ENCODE results near the gene LRRN4.

Gene LRRN4

GRCh38 chr20:6083926-6084325 is 30.1 kb upstream of the LRRN4 start:
- Histone ChIP-seq H3K27ac (ENCODE audit: low read depth, low read length) (no peak overlapping the region), H3K4me1 (ENCODE audit: control insufficient read depth in 5 of 5, insufficient read depth in 5 of 5, low read length in 5 of 5) (peaks cover 0 to 7% (median 0%) of the 10 kb centered on the region in 5 donors), H3K4me3 (ENCODE audit: low read depth in 1 of 5, low read length in 5 of 5) (no peak overlapping the region), H3K9me3 (ENCODE audit: control insufficient read depth in 5 of 5, low read length in 5 of 5) (no peaks in the 10 kb centered on the region), H3K9ac (ENCODE audit: low read length in 5 of 5) (no peak overlapping the region), H3K36me3 (ENCODE audit: control insufficient read depth in 5 of 5, insufficient read depth in 5 of 5, low read length in 5 of 5) (no peaks in the 10 kb centered on the region), H3K27me3 (ENCODE audit: control insufficient read depth in 5 of 5, insufficient read depth in 4 of 5, low read length in 5 of 5) (no peaks in the 10 kb centered on the region)

- no peak overlapping the region for H3K4me3 ChIP-seq (ENCODE audit: low read depth in 1 of 5, low read length in 5 of 5)
- no peaks in the 10 kb centered on the region for H3K9me3 ChIP-seq (ENCODE audit: control insufficient read depth in 5 of 5, low read length in 5 of 5)
- H3K9ac ChIP-seq (ENCODE audit: low read length in 5 of 5): no peak overlapping the region
- no peaks in the 10 kb centered on the region for H3K27me3 ChIP-seq (ENCODE audit: control insufficient read depth in 5 of 5, insufficient read depth in 4 of 5, low read length in 5 of 5)
- no peak overlapping the region for H3K27ac ChIP-seq (ENCODE audit: low read depth, low read length)
- H3K36me3 ChIP-seq (ENCODE audit: control insufficient read depth in 5 of 5, insufficient read depth in 5 of 5, low read length in 5 of 5): no peaks in the 10 kb centered on the region
- H3K4me1 ChIP-seq (ENCODE audit: control insufficient read depth in 5 of 5, insufficient read depth in 5 of 5, low read length in 5 of 5): peaks cover 0 to 7% (median 0%) of the 10 kb centered on the region in 5 donors
Measured at GRCh38 chr20:6081236-6081635, 27.4 kb upstream of the LRRN4 start.

GRCh38 chr20:6079016-6079415 is 25.2 kb upstream of the LRRN4 start:
- H3K9ac ChIP-seq (ENCODE audit: low read length in 5 of 5): no peak overlapping the region
- peaks cover 0 to 26% (median 15%) of the 10 kb centered on the region in 5 donors for H3K4me1 ChIP-seq (ENCODE audit: control insufficient read depth in 5 of 5, insufficient read depth in 5 of 5, low read length in 5 of 5)
- no peaks in the 10 kb centered on the region for H3K27me3 ChIP-seq (ENCODE audit: control insufficient read depth in 5 of 5, insufficient read depth in 4 of 5, low read length in 5 of 5)
- no peak overlapping the region for H3K27ac ChIP-seq (ENCODE audit: low read depth, low read length)
- H3K4me3 ChIP-seq (ENCODE audit: low read depth in 1 of 5, low read length in 5 of 5): no peak overlapping the region
- no peaks in the 10 kb centered on the region for H3K9me3 ChIP-seq (ENCODE audit: control insufficient read depth in 5 of 5, low read length in 5 of 5)
- H3K36me3 ChIP-seq (ENCODE audit: control insufficient read depth in 5 of 5, insufficient read depth in 5 of 5, low read length in 5 of 5): no peaks in the 10 kb centered on the region

GRCh38 chr20:6075428-6076219 is 21.8 kb upstream of the LRRN4 start:
- peak overlapping the region; percentile 87 for H3K27ac ChIP-seq (ENCODE audit: low read depth, low read length)
- no peaks in the 10 kb centered on the region for H3K9me3 ChIP-seq (ENCODE audit: control insufficient read depth in 5 of 5, low read length in 5 of 5)
- no peaks in the 10 kb centered on the region for H3K27me3 ChIP-seq (ENCODE audit: control insufficient read depth in 5 of 5, insufficient read depth in 4 of 5, low read length in 5 of 5)
- H3K4me3 ChIP-seq (ENCODE audit: low read depth in 1 of 5, low read length in 5 of 5): no peak overlapping the region
- H3K9ac ChIP-seq (ENCODE audit: low read length in 5 of 5): peak overlapping the region in 3 of 5 donors; percentile 2 to 70 (median 16)
- H3K36me3 ChIP-seq (ENCODE audit: control insufficient read depth in 5 of 5, insufficient read depth in 5 of 5, low read length in 5 of 5): no peaks in the 10 kb centered on the region
- H3K4me1 ChIP-seq (ENCODE audit: control insufficient read depth in 5 of 5, insufficient read depth in 5 of 5, low read length in 5 of 5): peaks cover 0 to 31% (median 18%) of the 10 kb centered on the region in 5 donors

- Histone ChIP-seq H3K27me3 (ENCODE audit: control insufficient read depth in 5 of 5, insufficient read depth in 4 of 5, low read length in 5 of 5) (no peaks in the 10 kb centered on the region), H3K4me3 (ENCODE audit: low read depth in 1 of 5, low read length in 5 of 5) (no peak overlapping the region), H3K36me3 (ENCODE audit: control insufficient read depth in 5 of 5, insufficient read depth in 5 of 5, low read length in 5 of 5) (no peaks in the 10 kb centered on the region), H3K9ac (ENCODE audit: low read length in 5 of 5) (peak overlapping the region in 2 of 5 donors; percentile 30 to 70), H3K9me3 (ENCODE audit: control insufficient read depth in 5 of 5, low read length in 5 of 5) (no peaks in the 10 kb centered on the region), H3K27ac (ENCODE audit: low read depth, low read length) (peak overlapping the region; percentile 87), H3K4me1 (ENCODE audit: control insufficient read depth in 5 of 5, insufficient read depth in 5 of 5, low read length in 5 of 5) (peaks cover 0 to 29% (median 18%) of the 10 kb centered on the region in 5 donors)
Measured at GRCh38 chr20:6074784-6075183, 20.9 kb upstream of the LRRN4 start.

- peak overlapping the region in 2 of 5 donors; percentile 30 to 45 for H3K9ac ChIP-seq (ENCODE audit: low read length in 5 of 5)
- H3K36me3 ChIP-seq (ENCODE audit: control insufficient read depth in 5 of 5, insufficient read depth in 5 of 5, low read length in 5 of 5): no peaks in the 10 kb centered on the region
- H3K4me1 ChIP-seq (ENCODE audit: control insufficient read depth in 5 of 5, insufficient read depth in 5 of 5, low read length in 5 of 5): peaks cover 0 to 28% (median 18%) of the 10 kb centered on the region in 5 donors
- no peak overlapping the region for H3K4me3 ChIP-seq (ENCODE audit: low read depth in 1 of 5, low read length in 5 of 5)
- H3K27ac ChIP-seq (ENCODE audit: low read depth, low read length): peak overlapping the region; percentile 87
- no peaks in the 10 kb centered on the region for H3K9me3 ChIP-seq (ENCODE audit: control insufficient read depth in 5 of 5, low read length in 5 of 5)
- H3K27me3 ChIP-seq (ENCODE audit: control insufficient read depth in 5 of 5, insufficient read depth in 4 of 5, low read length in 5 of 5): no peaks in the 10 kb centered on the region
Measured at GRCh38 chr20:6074145-6074561, 20.3 kb upstream of the LRRN4 start.

DNA sequence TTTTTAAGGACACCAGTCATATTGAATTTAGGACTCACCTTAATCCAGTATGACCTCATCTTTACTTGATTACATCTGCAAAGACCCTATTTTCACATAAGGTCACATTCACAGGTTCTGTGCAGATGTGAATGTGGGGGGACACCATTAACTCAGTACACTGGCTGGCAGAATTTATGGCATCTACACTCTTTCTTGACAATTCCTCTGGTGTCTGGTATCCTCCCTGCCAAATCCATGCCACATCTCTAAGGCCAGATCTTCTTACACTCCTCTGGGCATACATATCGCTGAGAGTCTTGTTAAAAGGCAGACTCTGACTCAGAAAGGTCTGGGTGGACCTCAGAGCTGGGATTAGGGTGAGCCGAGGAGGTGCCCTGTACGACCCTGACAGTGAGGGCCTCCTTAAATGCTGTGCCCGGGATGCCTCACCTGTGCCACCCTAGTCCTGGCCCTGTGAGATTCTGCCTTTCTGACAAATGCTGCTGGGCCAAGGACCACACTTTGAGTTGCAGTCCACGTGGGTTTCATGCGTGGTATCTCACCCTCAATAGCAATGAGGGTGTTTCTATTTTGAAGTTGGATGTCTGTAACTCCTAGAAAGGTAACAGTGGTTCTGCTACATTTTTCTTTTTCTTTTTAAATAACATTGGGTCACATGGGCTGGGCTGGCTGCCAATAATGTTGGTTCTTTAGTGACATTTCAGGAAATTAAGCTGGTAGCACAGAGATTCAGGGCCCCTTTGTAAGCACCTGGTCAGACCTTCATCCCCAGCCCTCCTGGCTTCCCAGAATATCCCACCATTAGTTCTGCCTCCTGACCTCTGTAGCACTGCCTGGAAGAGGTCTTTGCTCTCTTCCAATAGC is 17.2 kb upstream of the LRRN4 start:
- H3K27ac ChIP-seq (ENCODE audit: low read depth, low read length): no peak overlapping the region
- H3K27me3 ChIP-seq (ENCODE audit: control insufficient read depth in 5 of 5, insufficient read depth in 4 of 5, low read length in 5 of 5): no peaks in the 10 kb centered on the region
- no peaks in the 10 kb centered on the region for H3K9me3 ChIP-seq (ENCODE audit: control insufficient read depth in 5 of 5, low read length in 5 of 5)
- H3K4me3 ChIP-seq (ENCODE audit: low read depth in 1 of 5, low read length in 5 of 5): no peak overlapping the region
- no peaks in the 10 kb centered on the region for H3K36me3 ChIP-seq (ENCODE audit: control insufficient read depth in 5 of 5, insufficient read depth in 5 of 5, low read length in 5 of 5)
- H3K4me1 ChIP-seq (ENCODE audit: control insufficient read depth in 5 of 5, insufficient read depth in 5 of 5, low read length in 5 of 5): peaks cover 3 to 43% (median 32%) of the 10 kb centered on the region in 5 donors
- no peak overlapping the region for H3K9ac ChIP-seq (ENCODE audit: low read length in 5 of 5)

DNA sequence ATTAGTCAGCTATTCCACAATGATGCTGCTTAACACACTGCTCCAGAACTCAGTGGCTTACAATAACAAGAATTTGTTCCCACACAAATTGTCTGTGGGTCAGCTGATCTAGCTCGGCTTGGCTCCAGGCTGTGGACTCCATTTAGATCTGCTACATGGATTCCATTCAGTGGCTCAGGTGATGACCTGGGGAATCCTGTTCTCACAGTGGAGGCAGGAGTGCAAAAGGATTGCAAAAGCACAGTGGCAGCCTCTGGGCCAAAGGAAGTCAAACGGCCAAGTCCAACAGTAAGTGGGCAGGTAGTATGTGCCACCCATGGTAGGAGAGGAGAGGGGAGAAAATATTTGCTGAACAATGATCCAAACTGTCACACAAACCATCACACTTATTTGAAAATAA is 15.8 kb upstream of the LRRN4 start:
- H3K27me3 ChIP-seq (ENCODE audit: control insufficient read depth in 5 of 5, insufficient read depth in 4 of 5, low read length in 5 of 5): no peaks in the 10 kb centered on the region
- no peak overlapping the region for H3K9ac ChIP-seq (ENCODE audit: low read length in 5 of 5)
- peaks cover 3 to 33% (median 21%) of the 10 kb centered on the region in 5 donors for H3K4me1 ChIP-seq (ENCODE audit: control insufficient read depth in 5 of 5, insufficient read depth in 5 of 5, low read length in 5 of 5)
- no peak overlapping the region for H3K27ac ChIP-seq (ENCODE audit: low read depth, low read length)
- H3K9me3 ChIP-seq (ENCODE audit: control insufficient read depth in 5 of 5, low read length in 5 of 5): no peaks in the 10 kb centered on the region
- H3K4me3 ChIP-seq (ENCODE audit: low read depth in 1 of 5, low read length in 5 of 5): no peak overlapping the region
- no peaks in the 10 kb centered on the region for H3K36me3 ChIP-seq (ENCODE audit: control insufficient read depth in 5 of 5, insufficient read depth in 5 of 5, low read length in 5 of 5)

GRCh38 chr20:6067763-6068318 is 14.0 kb upstream of the LRRN4 start:
- H3K4me1 ChIP-seq (ENCODE audit: control insufficient read depth in 5 of 5, insufficient read depth in 5 of 5, low read length in 5 of 5): peaks cover 0 to 23% (median 14%) of the 10 kb centered on the region in 5 donors
- H3K4me3 ChIP-seq (ENCODE audit: low read depth in 1 of 5, low read length in 5 of 5): no peak overlapping the region
- peak overlapping the region; percentile 48 for H3K27ac ChIP-seq (ENCODE audit: low read depth, low read length)
- no peaks in the 10 kb centered on the region for H3K36me3 ChIP-seq (ENCODE audit: control insufficient read depth in 5 of 5, insufficient read depth in 5 of 5, low read length in 5 of 5)
- H3K9me3 ChIP-seq (ENCODE audit: control insufficient read depth in 5 of 5, low read length in 5 of 5): no peaks in the 10 kb centered on the region
- H3K9ac ChIP-seq (ENCODE audit: low read length in 5 of 5): no peak overlapping the region
- H3K27me3 ChIP-seq (ENCODE audit: control insufficient read depth in 5 of 5, insufficient read depth in 4 of 5, low read length in 5 of 5): no peaks in the 10 kb centered on the region

DNA sequence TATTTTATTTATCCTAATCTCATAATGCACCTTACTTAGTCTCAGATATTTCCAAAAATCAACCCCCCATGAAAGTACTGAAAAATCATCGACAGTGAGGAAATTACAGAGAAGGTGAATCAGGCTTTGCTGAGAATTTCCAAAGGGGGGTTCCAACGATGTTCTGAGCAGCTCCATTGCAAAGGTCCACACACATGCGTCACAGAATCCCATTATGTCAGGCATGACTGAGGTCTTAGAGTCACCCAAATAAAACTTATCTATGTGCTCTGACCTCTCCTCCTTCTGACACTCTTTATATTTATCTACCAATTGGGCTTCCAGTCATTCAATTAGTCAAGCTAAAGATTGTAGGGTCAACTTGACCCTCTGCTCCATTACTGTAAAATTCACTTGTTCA is 12.7 kb upstream of the LRRN4 start:
- peaks cover 0 to 23% (median 14%) of the 10 kb centered on the region in 5 donors for H3K4me1 ChIP-seq (ENCODE audit: control insufficient read depth in 5 of 5, insufficient read depth in 5 of 5, low read length in 5 of 5)
- no peaks in the 10 kb centered on the region for H3K27me3 ChIP-seq (ENCODE audit: control insufficient read depth in 5 of 5, insufficient read depth in 4 of 5, low read length in 5 of 5)
- no peak overlapping the region for H3K27ac ChIP-seq (ENCODE audit: low read depth, low read length)
- no peaks in the 10 kb centered on the region for H3K9me3 ChIP-seq (ENCODE audit: control insufficient read depth in 5 of 5, low read length in 5 of 5)
- H3K36me3 ChIP-seq (ENCODE audit: control insufficient read depth in 5 of 5, insufficient read depth in 5 of 5, low read length in 5 of 5): no peaks in the 10 kb centered on the region
- no peak overlapping the region for H3K4me3 ChIP-seq (ENCODE audit: low read depth in 1 of 5, low read length in 5 of 5)
- no peak overlapping the region for H3K9ac ChIP-seq (ENCODE audit: low read length in 5 of 5)

Measured in subcutaneous abdominal adipose tissue (tissue), 5 donors.